Suppressor macrophage treated with lipopolysaccharide for 1 hour (primary cell): ENCODE measurements around the gene GPR3.

ENCODE experiments used
- DNase-seq, 3 donors: peaks; one replicate each; pipeline ENCODE4 v3.0.0-alpha.2; 2020 to 2022

GPR3 gene

DNA sequence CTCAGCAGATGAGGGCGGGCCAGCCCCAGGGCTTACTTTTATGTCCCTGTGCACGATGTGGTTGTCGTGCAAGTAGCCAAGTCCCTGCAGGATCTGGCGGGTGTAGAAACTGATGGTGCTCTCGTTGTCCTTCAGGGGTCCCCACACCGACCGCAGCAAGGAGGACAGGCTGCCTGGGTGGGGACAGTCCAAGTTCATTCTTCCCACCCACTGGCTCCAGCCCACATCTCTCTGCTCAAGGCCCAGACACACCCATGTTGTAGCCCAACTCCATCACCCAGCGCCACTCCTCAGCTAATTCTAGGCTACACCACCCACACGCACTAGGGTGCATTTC, 32.6 kb upstream of the GPR3 start:
- no peak for DNase-seq

GRCh38 chr1:27360159-27361043, 32.0 kb upstream of the GPR3 start:
- peak in 2 of 3 donors; percentile 32 to 53 for DNase-seq

DNA sequence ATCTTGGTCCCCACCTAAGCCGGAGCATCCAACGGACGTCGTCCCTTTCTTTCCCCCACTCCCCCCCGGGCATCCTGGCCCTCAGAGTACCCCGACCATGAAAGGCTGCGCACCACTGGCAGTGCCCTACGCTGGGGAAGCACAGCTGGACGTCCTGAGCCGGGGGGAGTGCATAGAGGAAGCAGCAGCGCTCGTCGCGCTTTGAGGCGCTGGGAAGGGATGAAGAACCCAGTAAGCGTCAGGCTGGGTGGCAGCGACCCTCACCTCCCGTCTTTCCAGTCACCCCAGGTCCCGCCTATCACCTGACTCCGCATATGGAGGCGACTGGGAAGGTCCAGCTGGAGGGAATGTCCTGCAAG, 31.4 kb upstream of the GPR3 start:
- DNase-seq = no peak

DNA sequence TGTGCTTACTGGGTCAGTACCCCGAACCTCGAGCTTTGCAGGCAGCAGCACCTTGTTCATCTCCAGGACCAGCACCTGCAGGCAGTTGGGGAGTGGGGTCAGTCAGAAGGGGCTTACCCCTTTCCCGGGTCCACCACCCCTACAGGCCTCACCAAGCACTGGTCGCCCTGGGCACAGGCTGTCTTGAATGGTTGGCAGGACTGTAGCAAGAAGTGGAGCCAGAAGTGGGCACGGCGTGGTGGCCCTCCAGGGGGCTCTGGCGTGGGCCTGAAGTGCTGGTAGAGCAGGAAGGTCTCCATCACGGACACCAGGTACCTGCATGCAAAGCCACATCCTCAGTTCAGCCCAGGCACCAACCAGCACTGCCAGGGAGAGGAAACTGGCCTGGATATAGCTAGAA, 30.9 kb upstream of the GPR3 start:
- DNase-seq = no peak

- no peak for DNase-seq
Observed at GRCh38 chr1:27363766-27364695, 28.4 kb upstream of the GPR3 start.

- no peak for DNase-seq
Observed at GRCh38 chr1:27364696-27365371, 27.6 kb upstream of the GPR3 start.

DNA sequence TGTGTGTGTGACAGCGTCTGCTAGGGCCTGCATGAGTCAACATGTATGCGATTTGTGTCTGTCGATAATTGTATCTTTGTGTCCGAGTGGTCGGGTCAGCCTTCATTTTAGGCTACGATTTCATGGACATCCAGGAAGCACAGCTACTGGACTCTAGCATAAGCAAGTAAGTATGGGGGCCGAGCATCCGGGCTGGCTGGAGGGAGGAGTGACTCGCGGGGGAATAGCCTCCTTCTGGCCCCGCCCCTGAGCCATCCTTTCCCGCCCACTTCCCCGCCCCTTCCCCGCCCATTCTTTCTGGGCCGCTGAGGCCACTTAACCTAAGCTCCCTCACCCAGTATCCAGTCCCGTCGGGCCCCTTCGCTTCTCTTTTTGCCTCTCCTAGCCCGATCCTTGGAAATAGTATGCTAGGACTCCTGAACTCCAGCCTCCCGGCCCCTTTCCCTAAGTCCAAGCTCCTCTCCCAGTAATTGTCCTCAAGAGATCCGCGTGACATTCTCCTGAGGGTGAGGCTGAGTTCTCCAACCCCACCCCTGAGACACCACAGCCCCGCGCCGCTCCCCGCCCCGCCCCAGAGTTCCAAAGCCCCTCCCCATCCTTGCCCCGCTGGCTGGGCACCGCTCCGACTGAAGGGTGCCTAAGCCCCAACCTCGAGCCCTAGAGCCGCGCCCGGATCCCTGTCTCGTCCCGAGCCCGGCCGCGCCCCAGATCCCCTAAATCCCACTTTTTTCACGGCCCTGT, 26.9 kb upstream of the GPR3 start:
- peak; percentile 80 to 94 (median 92) for DNase-seq

DNA sequence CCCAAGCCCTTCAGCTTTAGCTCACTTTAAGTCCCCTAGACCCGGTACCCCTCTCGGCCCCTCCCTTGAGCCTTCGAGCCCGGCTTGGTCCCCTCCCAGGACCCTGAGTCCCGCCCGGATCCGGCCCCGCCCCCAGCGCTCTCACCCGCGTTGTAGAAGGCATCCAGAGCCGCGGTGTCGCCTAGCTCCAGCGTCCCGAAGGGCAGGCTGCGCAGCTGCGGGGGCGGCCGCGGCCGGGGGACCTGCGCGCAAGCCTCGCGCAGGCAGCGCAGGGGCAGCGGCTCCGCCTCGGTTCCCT, 26.4 kb upstream of the GPR3 start:
- peak; percentile 76 to 93 (median 87) for DNase-seq

- DNase-seq = peak; percentile 77 to 88 (median 77)
Observed at GRCh38 chr1:27366411-27367159, 25.8 kb upstream of the GPR3 start, which contains the start of gene MAP3K6. Gene MAP3K6, minus strand, starts transcription at chr1:27366961. Its CDS starts 364 bp downstream, at chr1:27366597.

DNA sequence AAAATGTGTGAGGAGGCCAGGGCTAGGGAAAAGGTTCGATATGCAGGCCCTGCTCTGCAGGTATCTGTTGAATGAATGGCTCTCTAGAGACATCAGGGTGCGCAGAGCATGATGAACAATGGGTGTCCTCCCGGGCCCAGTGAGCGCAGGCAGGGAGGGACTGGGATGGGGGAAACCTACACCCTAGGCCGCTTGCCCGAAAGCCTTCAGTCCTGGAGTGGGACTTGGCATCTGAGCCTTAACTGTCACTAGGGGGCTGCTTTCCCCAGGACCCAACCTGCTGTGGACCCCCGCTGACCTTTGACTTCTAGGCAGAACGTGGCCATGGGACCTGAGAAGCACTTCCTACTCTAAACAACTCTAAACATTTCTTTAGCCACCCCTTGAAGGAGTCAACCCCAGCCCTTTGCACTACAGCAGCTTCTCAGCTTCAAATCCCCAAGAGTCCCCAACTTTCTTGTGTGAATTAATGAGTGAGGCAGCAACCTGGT, 25.2 kb upstream of the GPR3 start:
- no peak for DNase-seq

DNA sequence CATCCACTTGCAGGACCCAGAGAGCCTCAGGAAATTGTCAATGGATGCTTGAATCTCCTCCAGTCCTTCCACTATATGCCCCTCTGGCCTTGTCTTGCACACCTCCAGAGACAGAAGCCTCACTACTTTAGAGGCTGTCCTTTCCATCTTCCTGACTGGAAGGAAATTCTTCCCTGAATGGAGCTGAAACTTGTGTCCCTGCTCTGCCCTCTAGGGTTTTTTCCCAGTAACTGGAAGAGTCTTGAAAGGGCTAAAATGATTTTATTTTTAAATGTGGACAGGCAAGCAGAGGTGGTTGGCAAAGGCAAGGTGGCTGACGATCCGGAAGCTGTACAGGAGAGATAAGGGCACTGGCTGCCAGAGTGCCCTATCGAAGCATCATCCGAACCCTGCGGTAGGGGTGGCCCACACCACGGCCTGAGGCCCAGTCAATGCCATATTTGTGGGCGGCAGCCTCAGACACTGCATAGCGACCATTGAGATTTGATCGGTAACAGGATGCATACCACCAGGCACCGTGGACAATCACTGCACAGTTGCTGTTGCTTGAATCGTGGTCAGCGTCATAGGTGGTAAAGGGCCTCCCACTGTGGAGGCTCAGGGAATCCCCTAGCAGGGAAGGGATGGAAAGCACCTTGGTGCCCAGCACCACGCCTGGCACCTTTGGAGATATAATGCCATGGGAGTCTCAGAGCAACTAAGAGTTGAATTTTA, 23.4 kb upstream of the GPR3 start:
- peak; percentile 41 to 65 (median 50) for DNase-seq

GRCh38 chr1:27372022-27372807, 20.2 kb upstream of the GPR3 start:
- DNase-seq = no peak

DNA sequence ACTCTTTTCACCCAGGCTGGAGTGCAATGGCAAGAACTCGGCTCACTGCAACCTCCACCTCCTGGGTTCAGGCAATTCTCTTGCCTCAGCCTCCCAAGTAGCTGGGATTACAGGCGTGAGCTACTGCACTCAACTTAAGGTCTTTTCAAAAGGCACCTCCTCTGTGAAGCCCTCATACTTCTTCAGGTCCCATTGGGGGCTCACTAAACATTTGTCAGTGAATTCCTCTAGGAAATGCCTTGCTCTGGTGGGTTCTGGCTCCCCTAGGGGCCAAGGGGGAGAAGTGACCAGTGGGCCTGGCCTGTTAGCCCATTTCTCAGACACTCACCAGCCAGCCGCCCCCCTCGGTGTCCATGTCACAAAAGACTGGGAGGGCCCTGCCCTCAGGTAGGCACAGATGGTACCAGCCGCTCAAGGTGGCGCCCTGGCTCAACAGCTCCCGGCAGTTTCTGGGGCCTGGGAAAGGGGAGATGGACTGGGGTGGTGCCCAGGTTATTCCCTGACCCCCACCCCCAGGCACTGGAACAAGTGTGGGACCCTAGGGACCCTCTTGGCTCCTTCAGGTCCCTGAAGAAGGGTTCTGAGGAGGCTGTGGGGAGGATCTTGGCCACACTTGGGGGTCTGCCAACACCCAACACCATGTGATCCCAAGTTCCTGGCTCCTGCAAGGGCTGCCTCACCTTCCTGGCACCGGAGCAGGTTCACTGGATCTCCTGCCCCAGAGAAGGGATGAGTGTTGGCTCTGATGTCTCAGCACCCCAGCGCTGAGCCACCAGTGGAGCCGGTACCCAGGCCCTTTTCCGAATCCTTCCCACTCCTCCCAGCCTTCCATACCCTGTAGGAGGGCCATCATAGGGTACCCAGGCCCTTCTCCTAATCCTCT, 19.4 kb upstream of the GPR3 start:
- DNase-seq = peak in 2 of 3 donors; percentile 19 to 32

GRCh38 chr1:27374362-27375086, 17.9 kb upstream of the GPR3 start, which contains the start of gene FCN3:
Gene FCN3, minus strand, starts transcription at chr1:27374824. Its CDS starts 6 bp downstream, at chr1:27374818.
- no peak for DNase-seq

DNA sequence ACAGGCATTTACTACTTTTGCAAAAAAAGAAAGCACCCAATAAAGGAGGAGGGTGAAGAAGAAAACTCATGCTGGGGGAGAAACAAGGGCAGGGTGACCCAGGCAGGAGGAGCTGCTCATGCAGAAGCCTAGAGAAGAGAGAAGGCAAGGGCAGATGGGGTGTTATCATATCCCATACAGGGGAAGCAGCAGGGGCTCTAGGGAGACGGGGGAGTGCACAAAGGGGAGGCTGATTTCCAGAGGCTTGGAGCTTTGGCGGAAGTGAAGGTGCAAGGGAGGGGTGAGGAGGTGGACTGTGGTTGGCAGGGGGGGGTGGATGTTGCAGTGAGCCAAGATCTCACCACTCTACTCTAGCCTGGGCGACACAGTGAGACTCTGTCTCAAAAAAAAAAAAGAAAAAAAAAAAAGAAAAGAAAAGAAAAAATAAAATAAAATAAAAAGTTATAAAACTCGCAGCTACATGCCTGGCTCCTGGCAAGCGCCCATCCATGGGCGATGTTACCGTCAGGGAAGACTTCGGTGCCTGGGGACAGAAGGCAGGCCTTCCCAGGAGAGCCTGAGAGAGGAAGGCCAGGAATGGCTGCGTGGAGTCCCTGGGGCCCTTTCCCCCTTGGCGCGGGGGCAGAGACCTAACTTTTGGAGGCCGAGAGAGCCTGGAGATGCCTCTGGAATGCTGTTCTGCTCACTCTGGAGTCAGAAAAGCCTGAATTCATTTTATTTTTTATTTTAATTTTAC, 14.5 kb upstream of the GPR3 start:
- no peak for DNase-seq

- DNase-seq = no peak
Observed at GRCh38 chr1:27379564-27380122, 12.8 kb upstream of the GPR3 start.

DNA sequence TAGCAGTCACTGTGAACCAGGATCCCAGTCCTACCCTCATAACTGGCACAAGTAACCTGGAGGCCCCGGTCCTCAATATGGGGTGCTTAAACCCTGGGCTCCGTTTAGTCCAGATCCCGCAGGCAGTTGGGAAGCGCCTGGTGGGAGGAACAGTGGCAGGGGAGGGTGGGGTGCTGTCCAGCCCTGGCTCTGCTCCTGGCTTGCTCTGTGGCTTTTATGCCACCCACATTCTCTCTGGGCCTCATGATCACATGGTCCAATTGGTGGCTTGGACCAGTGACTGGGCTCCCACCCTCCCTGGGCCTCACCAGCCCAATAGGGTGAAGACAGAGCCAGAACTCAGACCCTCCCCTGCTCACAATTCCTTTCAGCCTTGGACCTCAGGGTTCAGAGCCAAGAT, 12.2 kb upstream of the GPR3 start:
- DNase-seq = peak in 2 of 3 donors; percentile 24 to 28
